NCI-H2196 treated with DMSO at 0.1 percent for 48 hours (cell line): ENCODE measurements around the gene SPDYE18.
"Not testable (repeated sequence)": the region's sequence is repeated elsewhere in the genome, so short reads cannot be mapped to it uniquely, and the experiment has no call there.

Experiments
- DNase-seq: peaks from one replicate; lab custom pipeline; 2025; ENCODE audit not compliant: unreplicated experiment; lab: John Stamatoyannopoulos, UW

SPDYE18 gene

GRCh38 chr7:77062557-77062956, at the start of gene SPDYE18:
Gene SPDYE18 (minus strand): TSS chr7:77062558. CDS start chr7:77060512, 2,046 bp downstream.
- not testable (repeated sequence) for DNase-seq

GRCh38 chr7:77108362-77108761, 46.0 kb upstream of the SPDYE18 start:
- not testable (repeated sequence) for DNase-seq

GRCh38 chr7:77107659-77108058, 45.3 kb upstream of the SPDYE18 start:
- not testable (repeated sequence) for DNase-seq

- DNase-seq = not testable (repeated sequence)
Measured at GRCh38 chr7:77105904-77106303, 43.5 kb upstream of the SPDYE18 start.

GRCh38 chr7:77102671-77103070, 40.3 kb upstream of the SPDYE18 start:
- not testable (repeated sequence) for DNase-seq

- not testable (repeated sequence) for DNase-seq
Measured at GRCh38 chr7:77101187-77101586, 38.8 kb upstream of the SPDYE18 start.

- not testable (repeated sequence) for DNase-seq
Measured at GRCh38 chr7:77100501-77100900, 38.1 kb upstream of the SPDYE18 start.

- not testable (repeated sequence) for DNase-seq
Measured at GRCh38 chr7:77092301-77092700, 29.9 kb upstream of the SPDYE18 start.

- not testable (repeated sequence) for DNase-seq
Measured at GRCh38 chr7:77082192-77082591, 19.8 kb upstream of the SPDYE18 start.

GRCh38 chr7:77080236-77080635, 17.9 kb upstream of the SPDYE18 start:
- DNase-seq = not testable (repeated sequence)

GRCh38 chr7:77079624-77080023, 17.3 kb upstream of the SPDYE18 start:
- DNase-seq = not testable (repeated sequence)

GRCh38 chr7:77079112-77079511, 16.8 kb upstream of the SPDYE18 start:
- not testable (repeated sequence) for DNase-seq

- not testable (repeated sequence) for DNase-seq
Measured at GRCh38 chr7:77077060-77077459, 14.7 kb upstream of the SPDYE18 start.

GRCh38 chr7:77074786-77075396, 12.5 kb upstream of the SPDYE18 start:
- DNase-seq = not testable (repeated sequence)

- not testable (repeated sequence) for DNase-seq
Measured at GRCh38 chr7:77071108-77071507, 8.8 kb upstream of the SPDYE18 start.

GRCh38 chr7:77065869-77066268, 3.5 kb upstream of the SPDYE18 start:
- not testable (repeated sequence) for DNase-seq

GRCh38 chr7:77063732-77064131, 1.4 kb upstream of the SPDYE18 start:
- DNase-seq = not testable (repeated sequence)

GRCh38 chr7:77032261-77032660, 30.1 kb downstream of the SPDYE18 start, which contains the start of gene SPDYE17:
Gene SPDYE17 (minus strand): TSS chr7:77032361. CDS start chr7:77030570, 1,791 bp downstream.
- DNase-seq = not testable (repeated sequence)

- not testable (repeated sequence) for DNase-seq
Measured at GRCh38 chr7:77026349-77026748, 36.0 kb downstream of the SPDYE18 start.

GRCh38 chr7:77010074-77010680, 52.2 kb downstream of the SPDYE18 start:
- DNase-seq = not testable (repeated sequence)

- DNase-seq = peak; percentile 31
Measured at GRCh38 chr7:77008000-77008399, 54.4 kb downstream of the SPDYE18 start.
